Activated CD4-positive, alpha-beta memory T cell treated with anti-CD3 and anti-CD28 coated beads for 36 hours (primary cell): Measurements from ENCODE around the gene PACRG. TPM values are rescaled to one million over a fixed set of nuclear protein-coding genes. Genes with fewer than 3 reads are reported as not detected.

Experiments
- CTCF ChIA-PET: fragments of 350-600 bp; sonication (Branson Sonifier 250); formaldehyde crosslinking; loops from one replicate; lab custom pipeline; 2021; ENCODE audit warnings: antibody characterized with exemption, inconsistent platforms; lab: Charles Lee
- POLR2A ChIA-PET: fragments of 350-600 bp; sonication (Branson Sonifier 250); formaldehyde crosslinking; loops from one replicate; lab custom pipeline; 2021; ENCODE audit warnings: antibody characterized with exemption; lab: Charles Lee
- DNase-seq: peaks from one replicate; pipeline ENCODE4 v3.0.0-alpha.2; 2020
- H3K27ac Mint-ChIP-seq: one replicate; pipeline ENCODE4 v1.8.0; 2021; ENCODE audit warnings: mixed read lengths
- H3K27me3 Mint-ChIP-seq: one replicate; pipeline ENCODE4 v1.8.0; 2021; ENCODE audit warnings: mixed read lengths
- H3K36me3 Mint-ChIP-seq: one replicate; pipeline ENCODE4 v1.8.0; 2021; ENCODE audit warnings: mixed read lengths
- H3K4me1 Mint-ChIP-seq: one replicate; pipeline ENCODE4 v1.8.0; 2021; ENCODE audit warnings: low read depth, mixed read lengths
- H3K4me3 Mint-ChIP-seq: one replicate; pipeline ENCODE4 v1.8.0; 2021; ENCODE audit warnings: mild to moderate bottlenecking, mixed read lengths
- H3K9me3 Mint-ChIP-seq: one replicate; pipeline ENCODE4 v1.8.0; 2021; ENCODE audit warnings: mixed read lengths
- intact Hi-C: fragments of 100-400 bp; cut with micrococcal nuclease; formaldehyde crosslinking; loops from one replicate; pipeline ENCODE4 v1.15.1; 2023
- total RNA-seq, 2 experiments: library from RNA; stranded (reverse); gene quantifications; one replicate each; pipeline ENCODE4 v1.2.3, GENCODE V29; 2021

PACRG gene
- total RNA-seq, 2 experiments from 2014 or later = not detected

GRCh38 chr6:163341224-163342061 lies 613.7 kb downstream of the PACRG start:
- Mint-ChIP-seq H3K36me3 (no peaks in the 10 kb centered on the region), H3K9me3 (no peaks in the 10 kb centered on the region), H3K4me3 (no peak overlapping the region), H3K27me3 (peaks cover 3% of the 10 kb centered on the region), H3K4me1 (no peaks in the 10 kb centered on the region), H3K27ac (no peak overlapping the region)
- ChIA-PET CTCF (no interaction called here), POLR2A (no interaction called here)
- no peak for DNase-seq
- intact Hi-C loops = loop anchor here (2.0 kb wide), 1 partner anchor 17 kb away; no protein-coding TSS in a partner anchor

GRCh38 chr6:163342571-163343539 lies 615.1 kb downstream of the PACRG start:
- intact Hi-C loops = no loop called here

GRCh38 chr6:163343609-163344008 lies 615.8 kb downstream of the PACRG start:
- CTCF ChIA-PET = no interaction called here
- no peak overlapping the region for H3K4me3 Mint-ChIP-seq
- intact Hi-C loops = no loop called here
- no peaks in the 10 kb centered on the region for H3K27me3 Mint-ChIP-seq
- DNase-seq = no peak
- H3K27ac Mint-ChIP-seq = no peak overlapping the region
- no peaks in the 10 kb centered on the region for H3K36me3 Mint-ChIP-seq
- H3K9me3 Mint-ChIP-seq = no peaks in the 10 kb centered on the region
- POLR2A ChIA-PET = no interaction called here
- H3K4me1 Mint-ChIP-seq = no peaks in the 10 kb centered on the region

More at GRCh38 chr6:163342571-163343539, 615.1 kb downstream of the PACRG start:
- no peaks in the 10 kb centered on the region for H3K27me3 Mint-ChIP-seq
- ChIA-PET CTCF (no interaction called here), POLR2A (no interaction called here)
- H3K36me3 Mint-ChIP-seq = no peaks in the 10 kb centered on the region
- no peaks in the 10 kb centered on the region for H3K9me3 Mint-ChIP-seq
- DNase-seq = no peak
- H3K27ac Mint-ChIP-seq = no peak overlapping the region
- no peak overlapping the region for H3K4me3 Mint-ChIP-seq
- H3K4me1 Mint-ChIP-seq = no peaks in the 10 kb centered on the region

- intact Hi-C loops = no loop called here
- POLR2A ChIA-PET = no interaction called here
- Mint-ChIP-seq H3K27me3 (no peaks in the 10 kb centered on the region), H3K36me3 (no peaks in the 10 kb centered on the region), H3K4me1 (no peaks in the 10 kb centered on the region), H3K4me3 (no peak overlapping the region), H3K9me3 (no peaks in the 10 kb centered on the region), H3K27ac (no peak overlapping the region)
- CTCF ChIA-PET = no interaction called here
- DNase-seq = no peak
Observed at GRCh38 chr6:163344411-163344810, 616.6 kb downstream of the PACRG start.

GRCh38 chr6:163345931-163346330 lies 618.2 kb downstream of the PACRG start:
- no peak for DNase-seq
- H3K4me1 Mint-ChIP-seq = no peaks in the 10 kb centered on the region
- intact Hi-C loops = no loop called here
- no peak overlapping the region for H3K4me3 Mint-ChIP-seq
- no peaks in the 10 kb centered on the region for H3K36me3 Mint-ChIP-seq
- ChIA-PET POLR2A (no interaction called here), CTCF (no interaction called here)
- no peaks in the 10 kb centered on the region for H3K9me3 Mint-ChIP-seq
- no peaks in the 10 kb centered on the region for H3K27me3 Mint-ChIP-seq
- no peak overlapping the region for H3K27ac Mint-ChIP-seq

GRCh38 chr6:163346497-163346961 lies 618.8 kb downstream of the PACRG start:
- H3K4me3 Mint-ChIP-seq = no peak overlapping the region
- H3K36me3 Mint-ChIP-seq = no peaks in the 10 kb centered on the region
- intact Hi-C loops = no loop called here
- no peaks in the 10 kb centered on the region for H3K9me3 Mint-ChIP-seq
- ChIA-PET POLR2A (interaction anchor here (0.5 kb wide), 1 partner anchor 138 kb away, joined by 4 read pairs; no protein-coding TSS in a partner anchor), CTCF (no interaction called here)
- no peak for DNase-seq
- H3K4me1 Mint-ChIP-seq = no peaks in the 10 kb centered on the region
- no peaks in the 10 kb centered on the region for H3K27me3 Mint-ChIP-seq
- H3K27ac Mint-ChIP-seq = no peak overlapping the region

- POLR2A ChIA-PET = no interaction called here
- no peaks in the 10 kb centered on the region for H3K27me3 Mint-ChIP-seq
- H3K36me3 Mint-ChIP-seq = no peaks in the 10 kb centered on the region
Observed at GRCh38 chr6:163347021-163347446, 619.3 kb downstream of the PACRG start.

GRCh38 chr6:163348789-163349680 lies 621.3 kb downstream of the PACRG start:
- no peak for DNase-seq
- ChIA-PET CTCF (no interaction called here), POLR2A (no interaction called here)
- H3K27me3 Mint-ChIP-seq = no peaks in the 10 kb centered on the region
- H3K27ac Mint-ChIP-seq = no peak overlapping the region
- intact Hi-C loops = no loop called here
- no peak overlapping the region for H3K4me3 Mint-ChIP-seq
- H3K4me1 Mint-ChIP-seq = no peaks in the 10 kb centered on the region
- H3K36me3 Mint-ChIP-seq = no peaks in the 10 kb centered on the region
- H3K9me3 Mint-ChIP-seq = no peaks in the 10 kb centered on the region

More at GRCh38 chr6:163347021-163347446, 619.3 kb downstream of the PACRG start:
- CTCF ChIA-PET = no interaction called here
- intact Hi-C loops = no loop called here
- Mint-ChIP-seq H3K4me1 (no peaks in the 10 kb centered on the region), H3K9me3 (no peaks in the 10 kb centered on the region), H3K4me3 (no peak overlapping the region), H3K27ac (no peak overlapping the region)
- DNase-seq = no peak

GRCh38 chr6:163349696-163350095 lies 621.9 kb downstream of the PACRG start:
- H3K9me3 Mint-ChIP-seq = no peaks in the 10 kb centered on the region
- no peak overlapping the region for H3K27ac Mint-ChIP-seq
- intact Hi-C loops = no loop called here
- H3K27me3 Mint-ChIP-seq = no peaks in the 10 kb centered on the region
- no peaks in the 10 kb centered on the region for H3K36me3 Mint-ChIP-seq
- H3K4me3 Mint-ChIP-seq = no peak overlapping the region
- no peak for DNase-seq
- no peaks in the 10 kb centered on the region for H3K4me1 Mint-ChIP-seq
- ChIA-PET POLR2A (no interaction called here), CTCF (no interaction called here)

- Mint-ChIP-seq H3K27ac (no peak overlapping the region), H3K9me3 (no peaks in the 10 kb centered on the region), H3K4me1 (no peaks in the 10 kb centered on the region), H3K36me3 (no peaks in the 10 kb centered on the region), H3K4me3 (no peak overlapping the region), H3K27me3 (no peaks in the 10 kb centered on the region)
- intact Hi-C loops = no loop called here
- no peak for DNase-seq
- POLR2A ChIA-PET = no interaction called here
- CTCF ChIA-PET = no interaction called here
Observed at GRCh38 chr6:163351013-163351412, 623.2 kb downstream of the PACRG start.

GRCh38 chr6:163352011-163352685 lies 624.4 kb downstream of the PACRG start:
- no peak overlapping the region for H3K27ac Mint-ChIP-seq
- intact Hi-C loops = no loop called here
- H3K36me3 Mint-ChIP-seq = no peaks in the 10 kb centered on the region
- H3K9me3 Mint-ChIP-seq = no peaks in the 10 kb centered on the region
- CTCF ChIA-PET = no interaction called here
- no peak overlapping the region for H3K4me3 Mint-ChIP-seq
- no peak for DNase-seq
- no peaks in the 10 kb centered on the region for H3K4me1 Mint-ChIP-seq
- POLR2A ChIA-PET = no interaction called here
- no peaks in the 10 kb centered on the region for H3K27me3 Mint-ChIP-seq
